Osteoblast (primary cell): ENCODE results near the gene POU2F1. TPM values are rescaled to one million over a fixed set of nuclear protein-coding genes. Genes with fewer than 3 reads are reported as not detected.

Source experiments
- DNase-seq: peaks from one replicate; pipeline ENCODE4 v3.0.0; 2011; ENCODE audit warnings: low spot score, mixed read lengths; ENCODE audit not compliant: insufficient read length; ENCODE audit errors: missing footprints
- H2AFZ ChIP-seq: 2 replicates; pipeline ENCODE4 v1.6.0; 2011; ENCODE audit warnings: mild to moderate bottlenecking, low read length
- H3K27ac ChIP-seq: 2 replicates; pipeline ENCODE4 v1.5.1; 2011; ENCODE audit warnings: mild to moderate bottlenecking, low read depth, low read length, moderate library complexity
- H3K27me3 ChIP-seq: 2 replicates; pipeline ENCODE4 v1.6.0; 2012; ENCODE audit warnings: mild to moderate bottlenecking, control low read depth, inconsistent platforms, low read length, moderate library complexity; ENCODE audit not compliant: insufficient read depth
- H3K36me3 ChIP-seq: 2 replicates; pipeline ENCODE4 v1.5.1; 2011; ENCODE audit warnings: mild to moderate bottlenecking, low read length, control low read depth, moderate library complexity; ENCODE audit not compliant: insufficient read depth
- H3K4me1 ChIP-seq: 2 replicates; pipeline ENCODE4 v1.5.1; 2011; ENCODE audit warnings: mild to moderate bottlenecking, low read length, control low read depth, moderate library complexity; ENCODE audit not compliant: insufficient read depth
- H3K4me2 ChIP-seq: 2 replicates; pipeline ENCODE4 v1.6.0; 2011; ENCODE audit warnings: mild to moderate bottlenecking, low read length; ENCODE audit not compliant: insufficient read depth
- H3K4me3 ChIP-seq: fragments of 200-600 bp; sonication (generic); 3 replicates; pipeline ENCODE4 v1.5.1; 2012; ENCODE audit warnings: mild to moderate bottlenecking, low read length, inconsistent platforms; ENCODE audit not compliant: insufficient read depth
- H3K79me2 ChIP-seq: 2 replicates; pipeline ENCODE4 v1.6.0; 2012; ENCODE audit warnings: mild to moderate bottlenecking, low read length, control low read depth, inconsistent platforms; ENCODE audit not compliant: insufficient read depth
- H3K9me3 ChIP-seq: 2 replicates; pipeline ENCODE4 v1.5.1; 2011; ENCODE audit warnings: low read depth, low read length, control low read depth
- H4K20me1 ChIP-seq: 2 replicates; pipeline ENCODE4 v1.6.0; 2012; ENCODE audit warnings: mild to moderate bottlenecking, low read length, control low read depth; ENCODE audit not compliant: insufficient read depth
- total RNA-seq: library from RNA; depleted of rRNA; stranded (reverse); fragments of >200 nt; gene quantifications from 2 replicates; pipeline ENCODE4 v1.2.3, GENCODE V29; 2012
- TF ChIP-seq, protein P1 (sequence below): IDR thresholded peaks from 2 replicates; pipeline ENCODE4 v1.5.1; 2011; ENCODE audit warnings: mild to moderate bottlenecking, low read depth, low read length, moderate library complexity; ENCODE audit errors: extremely low read depth

Gene POU2F1
- total RNA-seq, 1 donor, result 11.6 TPM

DNA sequence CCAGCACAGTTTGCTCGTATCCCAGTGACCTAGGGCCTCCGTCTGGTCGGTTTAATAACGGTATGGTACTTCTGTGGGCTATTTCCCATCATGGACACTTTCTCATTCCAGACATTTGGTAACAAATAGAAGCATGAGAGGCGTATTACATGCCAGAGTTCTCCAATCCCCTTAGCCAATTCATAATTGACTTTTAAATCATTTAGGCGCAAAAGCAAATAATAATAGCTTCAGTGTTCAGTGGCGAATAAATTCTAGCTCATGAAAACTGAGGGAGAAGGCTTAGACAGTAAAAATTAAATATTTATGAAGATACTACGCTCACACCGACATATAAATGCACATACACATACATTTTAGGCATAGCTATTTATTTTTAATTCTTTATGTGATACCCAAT lies 247.1 kb downstream of the POU2F1 start:
- H3K4me2 ChIP-seq, result no peak overlapping the region
- TF ChIP-seq, protein P1, sequence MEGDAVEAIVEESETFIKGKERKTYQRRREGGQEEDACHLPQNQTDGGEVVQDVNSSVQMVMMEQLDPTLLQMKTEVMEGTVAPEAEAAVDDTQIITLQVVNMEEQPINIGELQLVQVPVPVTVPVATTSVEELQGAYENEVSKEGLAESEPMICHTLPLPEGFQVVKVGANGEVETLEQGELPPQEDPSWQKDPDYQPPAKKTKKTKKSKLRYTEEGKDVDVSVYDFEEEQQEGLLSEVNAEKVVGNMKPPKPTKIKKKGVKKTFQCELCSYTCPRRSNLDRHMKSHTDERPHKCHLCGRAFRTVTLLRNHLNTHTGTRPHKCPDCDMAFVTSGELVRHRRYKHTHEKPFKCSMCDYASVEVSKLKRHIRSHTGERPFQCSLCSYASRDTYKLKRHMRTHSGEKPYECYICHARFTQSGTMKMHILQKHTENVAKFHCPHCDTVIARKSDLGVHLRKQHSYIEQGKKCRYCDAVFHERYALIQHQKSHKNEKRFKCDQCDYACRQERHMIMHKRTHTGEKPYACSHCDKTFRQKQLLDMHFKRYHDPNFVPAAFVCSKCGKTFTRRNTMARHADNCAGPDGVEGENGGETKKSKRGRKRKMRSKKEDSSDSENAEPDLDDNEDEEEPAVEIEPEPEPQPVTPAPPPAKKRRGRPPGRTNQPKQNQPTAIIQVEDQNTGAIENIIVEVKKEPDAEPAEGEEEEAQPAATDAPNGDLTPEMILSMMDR, result no peak
- no peak overlapping the region for H2AFZ ChIP-seq
- no peaks in the 10 kb centered on the region for H4K20me1 ChIP-seq
- no peak for DNase-seq
- H3K9me3 ChIP-seq, result no peaks in the 10 kb centered on the region
- H3K4me1 ChIP-seq, result no peaks in the 10 kb centered on the region
- no peaks in the 10 kb centered on the region for H3K79me2 ChIP-seq
- H3K4me3 ChIP-seq, result no peak overlapping the region
- no peaks in the 10 kb centered on the region for H3K36me3 ChIP-seq
- peaks cover 11% of the 10 kb centered on the region for H3K27me3 ChIP-seq
- no peak overlapping the region for H3K27ac ChIP-seq

DNA sequence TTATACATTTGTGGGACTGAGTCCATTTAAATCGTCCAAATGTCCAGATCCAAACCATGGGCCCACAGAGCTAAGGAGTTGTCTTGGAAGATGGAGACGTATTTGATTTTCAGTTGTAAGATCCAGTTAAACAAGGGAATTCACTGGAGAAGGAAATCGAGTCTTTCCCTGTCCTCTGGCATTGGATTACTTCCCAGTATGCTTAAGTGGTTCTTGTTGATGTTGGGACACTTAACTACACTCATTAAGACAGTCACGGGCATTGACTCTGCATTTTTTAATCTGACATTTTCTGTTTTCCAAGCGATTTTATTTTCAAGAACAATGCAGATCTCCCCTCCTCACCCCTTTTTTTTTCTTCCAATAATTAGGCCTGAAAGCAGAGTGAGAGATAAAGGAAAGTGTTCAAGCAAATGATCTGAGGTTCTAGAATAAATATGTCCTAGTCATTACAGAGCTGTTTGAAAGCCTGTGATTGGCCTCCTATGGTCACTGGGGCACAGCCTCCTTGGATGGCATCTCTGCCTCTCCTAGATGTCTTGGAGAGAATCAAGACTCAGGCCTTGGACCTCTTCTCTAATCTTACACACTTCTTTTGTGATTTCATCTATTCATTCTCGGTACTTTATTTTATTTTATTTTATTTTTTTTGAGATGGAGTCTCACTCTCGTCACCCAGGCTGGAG lies 248.7 kb downstream of the POU2F1 start:
- TF ChIP-seq, protein P1, result no peak
- Histone ChIP-seq H3K36me3 (no peaks in the 10 kb centered on the region), H3K27ac (no peak overlapping the region), H3K4me2 (no peak overlapping the region), H3K4me1 (no peaks in the 10 kb centered on the region), H2AFZ (no peak overlapping the region), H4K20me1 (no peaks in the 10 kb centered on the region), H3K9me3 (no peaks in the 10 kb centered on the region), H3K79me2 (no peaks in the 10 kb centered on the region), H3K4me3 (no peak overlapping the region), H3K27me3 (peaks cover 4% of the 10 kb centered on the region)
- DNase-seq, result no peak

DNA sequence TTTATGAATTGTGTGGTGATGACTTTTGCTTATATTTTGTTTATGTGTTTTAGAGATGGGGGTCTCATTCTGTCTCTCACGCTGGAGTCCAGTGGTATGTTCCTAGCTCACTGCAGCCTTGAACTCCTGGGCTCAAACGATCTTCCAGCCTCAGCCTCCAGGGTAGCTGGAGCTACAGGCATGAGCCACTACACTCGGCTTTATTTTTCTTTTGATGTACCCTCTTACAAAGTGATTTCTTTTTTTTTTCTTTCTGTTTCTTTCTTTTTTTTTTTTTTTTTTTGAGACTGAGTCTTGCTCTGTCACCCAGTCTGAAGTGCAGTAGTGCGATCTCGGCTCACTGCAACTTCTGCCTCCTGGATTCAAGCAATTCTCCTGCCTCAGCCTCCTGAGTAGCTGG lies 250.9 kb downstream of the POU2F1 start:
- no peak overlapping the region for H2AFZ ChIP-seq
- H3K9me3 ChIP-seq, result no peaks in the 10 kb centered on the region
- no peak for DNase-seq
- H3K4me1 ChIP-seq, result no peaks in the 10 kb centered on the region
- no peak overlapping the region for H3K4me2 ChIP-seq
- no peaks in the 10 kb centered on the region for H3K36me3 ChIP-seq
- H3K79me2 ChIP-seq, result no peaks in the 10 kb centered on the region
- TF ChIP-seq, protein P1, result no peak
- H4K20me1 ChIP-seq, result no peaks in the 10 kb centered on the region
- H3K27me3 ChIP-seq, result no peaks in the 10 kb centered on the region
- no peak overlapping the region for H3K27ac ChIP-seq
- H3K4me3 ChIP-seq, result no peak overlapping the region

DNA sequence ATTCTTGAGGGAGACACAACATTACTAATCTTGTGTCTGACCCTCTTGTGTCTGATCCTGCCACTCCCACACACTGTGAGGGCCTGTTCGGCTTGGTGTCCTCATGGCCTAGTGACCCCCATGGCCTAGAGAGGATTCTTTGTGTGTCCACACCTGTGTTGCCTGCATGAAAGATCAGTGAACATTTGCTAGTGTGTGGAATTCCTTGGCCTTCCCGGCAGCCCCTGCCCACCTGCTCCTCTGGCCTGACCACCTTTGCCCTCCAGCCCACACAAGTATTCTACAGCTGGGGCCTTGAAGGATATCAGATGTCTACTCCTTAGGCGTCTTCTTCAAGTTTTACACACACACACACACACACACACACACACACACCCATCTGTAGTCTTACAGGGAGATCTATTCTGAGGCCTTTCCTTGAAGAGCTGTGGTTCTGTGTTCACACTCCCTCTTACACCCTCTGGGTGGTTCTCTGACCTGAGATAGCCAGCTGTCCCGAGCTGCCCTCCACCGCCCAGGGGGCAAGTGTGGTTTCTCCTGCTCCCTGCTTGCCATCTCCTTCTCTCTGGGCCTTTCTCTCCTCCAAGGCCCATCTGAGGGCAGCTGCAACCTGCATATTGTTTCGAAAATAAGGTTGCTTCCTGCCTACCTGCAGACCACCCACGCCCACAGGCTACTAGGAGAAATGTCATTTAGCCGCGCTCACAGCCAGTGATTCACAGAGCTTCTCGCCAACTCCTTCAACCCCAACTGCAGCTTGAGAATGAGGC lies 252.3 kb downstream of the POU2F1 start:
- no peaks in the 10 kb centered on the region for H3K4me1 ChIP-seq
- TF ChIP-seq, protein P1, result no peak
- no peak overlapping the region for H2AFZ ChIP-seq
- no peaks in the 10 kb centered on the region for H3K79me2 ChIP-seq
- H3K36me3 ChIP-seq, result no peaks in the 10 kb centered on the region
- no peak overlapping the region for H3K27ac ChIP-seq
- H3K4me3 ChIP-seq, result no peak overlapping the region
- no peaks in the 10 kb centered on the region for H3K9me3 ChIP-seq
- H4K20me1 ChIP-seq, result no peaks in the 10 kb centered on the region
- H3K4me2 ChIP-seq, result no peak overlapping the region
- H3K27me3 ChIP-seq, result no peaks in the 10 kb centered on the region
- DNase-seq, result no peak
